Measurements from ENCODE around the gene PBLD.
"Not testable (repeated sequence)": the region's sequence is repeated elsewhere in the genome, so short reads cannot be mapped to it uniquely, and the experiment has no call there.

PBLD gene

DNA sequence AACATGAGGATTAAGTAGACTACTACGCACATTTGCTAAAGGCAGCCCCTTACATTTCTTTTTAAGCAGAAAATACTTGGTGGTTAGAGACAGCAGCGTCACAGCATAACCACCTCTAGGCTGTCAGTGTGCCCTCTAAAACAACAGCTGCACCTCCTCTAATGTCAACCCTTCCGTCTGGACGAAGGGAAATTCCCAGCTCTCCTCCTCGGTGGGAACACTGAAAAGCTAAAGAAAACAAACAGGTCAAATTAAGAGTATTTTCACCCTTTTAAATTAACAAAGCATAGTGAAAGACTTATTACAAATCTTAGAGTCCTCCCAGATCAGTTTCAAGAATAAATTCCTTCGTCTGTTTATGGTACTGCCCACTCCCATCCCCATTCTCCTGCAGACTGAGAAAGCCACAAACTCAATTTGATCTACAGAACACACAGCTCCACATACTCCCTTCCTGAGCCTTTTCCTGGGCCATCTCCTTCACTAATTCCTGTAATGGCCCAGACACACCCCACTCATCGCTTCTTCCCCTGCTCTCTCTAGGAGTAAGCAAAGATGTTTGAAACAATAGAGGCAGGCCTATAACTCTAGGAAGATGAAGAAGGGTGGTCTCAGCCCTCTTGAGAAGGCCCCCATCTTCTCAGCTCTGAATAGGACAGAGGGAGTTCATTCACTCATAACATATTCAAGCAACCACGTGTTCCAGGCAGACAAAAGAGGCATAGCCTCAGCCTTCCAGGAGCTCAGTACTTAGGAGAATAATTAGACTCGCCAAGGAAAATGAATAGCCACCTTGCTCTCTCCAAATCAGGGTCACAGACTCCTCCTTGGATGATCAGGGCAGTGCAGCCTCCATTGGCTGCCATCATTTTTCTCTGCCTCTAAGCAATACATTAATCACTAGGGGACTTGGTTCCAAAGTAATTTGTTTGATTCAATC is 48.4 kb downstream of the PBLD start:
- Histone ChIP-seq H3K27me3 (ENCODE audit: control insufficient read depth in 1 of 2, insufficient read depth in 2 of 2, low read length in 2 of 2) (no peaks in the 10 kb centered on the region), H3K27ac (ENCODE audit: low read depth, low read length) (no peak overlapping the region), H3K4me3 (ENCODE audit: low read depth in 1 of 2, low read length in 2 of 2) (no peak overlapping the region), H3K9ac (ENCODE audit: low read depth in 1 of 2, low read length in 2 of 2) (no peak overlapping the region), H3K9me3 (ENCODE audit: control insufficient read depth in 1 of 2, low read length in 2 of 2) (no peaks in the 10 kb centered on the region), H3K4me1 (ENCODE audit: control insufficient read depth in 1 of 2, insufficient read depth in 2 of 2, low read length in 2 of 2) (no peaks in the 10 kb centered on the region), H3K36me3 (ENCODE audit: control insufficient read depth in 1 of 2, insufficient read depth in 2 of 2, low read length in 2 of 2) (peaks cover 14 to 46% of the 10 kb centered on the region in 2 donors)

- H3K9ac ChIP-seq (ENCODE audit: low read depth in 1 of 2, low read length in 2 of 2): no peak overlapping the region
- peaks cover 4 to 10% of the 10 kb centered on the region in 2 donors for H3K9me3 ChIP-seq (ENCODE audit: control insufficient read depth in 1 of 2, low read length in 2 of 2)
- H3K36me3 ChIP-seq (ENCODE audit: control insufficient read depth in 1 of 2, insufficient read depth in 2 of 2, low read length in 2 of 2): peaks cover 5 to 24% of the 10 kb centered on the region in 2 donors
- H3K27ac ChIP-seq (ENCODE audit: low read depth, low read length): no peak overlapping the region
- H3K4me3 ChIP-seq (ENCODE audit: low read depth in 1 of 2, low read length in 2 of 2): no peak overlapping the region
- no peaks in the 10 kb centered on the region for H3K27me3 ChIP-seq (ENCODE audit: control insufficient read depth in 1 of 2, insufficient read depth in 2 of 2, low read length in 2 of 2)
- no peaks in the 10 kb centered on the region for H3K4me1 ChIP-seq (ENCODE audit: control insufficient read depth in 1 of 2, insufficient read depth in 2 of 2, low read length in 2 of 2)
Observed at GRCh38 chr10:68280758-68281157, 52.0 kb downstream of the PBLD start.

DNA sequence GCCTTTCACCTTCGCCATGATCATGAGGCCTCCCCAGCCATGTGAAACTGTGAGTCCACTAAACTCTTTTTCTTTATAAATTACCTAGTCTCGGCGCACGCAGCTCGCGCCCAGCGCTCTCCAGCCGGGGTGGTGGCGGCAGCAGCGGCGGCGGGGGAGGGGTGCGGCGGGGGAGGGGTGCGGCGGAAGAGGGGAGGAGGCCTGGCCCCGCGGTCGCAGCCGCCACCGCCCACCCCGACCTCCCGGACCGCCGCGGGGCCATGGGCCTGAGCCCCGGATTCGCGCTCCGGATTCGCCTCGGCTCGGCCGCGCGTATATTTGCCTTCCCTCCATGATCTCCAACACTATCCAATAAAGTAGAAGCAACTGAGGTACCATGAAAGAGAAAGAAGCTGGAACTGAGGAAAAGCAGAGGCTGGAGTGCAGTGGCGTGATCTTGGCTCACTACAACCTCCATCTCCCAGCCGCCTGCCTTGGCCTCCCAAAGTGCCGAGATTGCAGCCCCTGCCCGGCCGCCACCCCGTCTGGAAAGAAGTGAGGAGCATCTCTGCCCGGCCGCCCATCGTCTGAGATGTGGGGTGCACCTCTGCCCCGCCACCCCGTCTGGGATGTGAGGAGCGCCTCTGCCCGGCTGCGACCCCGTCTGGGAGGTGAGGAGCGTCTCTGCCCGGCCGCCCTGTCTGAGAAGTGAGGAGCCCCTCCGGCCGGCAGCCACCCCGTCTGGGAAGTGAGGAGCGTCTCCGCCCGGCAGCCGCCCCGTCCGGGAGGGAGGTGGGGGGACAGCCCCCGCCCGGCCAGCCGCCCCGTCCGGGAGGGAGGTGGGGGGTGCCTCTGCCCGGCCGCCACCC is 53.6 kb downstream of the PBLD start:
- not testable (repeated sequence) for H3K27me3 ChIP-seq (ENCODE audit: control insufficient read depth in 1 of 2, insufficient read depth in 2 of 2, low read length in 2 of 2); H3K4me1 ChIP-seq (ENCODE audit: control insufficient read depth in 1 of 2, insufficient read depth in 2 of 2, low read length in 2 of 2); H3K9ac ChIP-seq (ENCODE audit: low read depth in 1 of 2, low read length in 2 of 2); H3K4me3 ChIP-seq (ENCODE audit: low read depth in 1 of 2, low read length in 2 of 2); H3K27ac ChIP-seq (ENCODE audit: low read depth, low read length)
- Histone ChIP-seq H3K36me3 (ENCODE audit: control insufficient read depth in 1 of 2, insufficient read depth in 2 of 2, low read length in 2 of 2) (peaks cover 0 to 12% of the 10 kb centered on the region in 2 donors), H3K9me3 (ENCODE audit: control insufficient read depth in 1 of 2, low read length in 2 of 2) (peaks cover 4 to 10% of the 10 kb centered on the region in 2 donors)

GRCh38 chr10:68277814-68278213 is 54.9 kb downstream of the PBLD start:
- H3K9ac ChIP-seq (ENCODE audit: low read depth in 1 of 2, low read length in 2 of 2); H3K36me3 ChIP-seq (ENCODE audit: control insufficient read depth in 1 of 2, insufficient read depth in 2 of 2, low read length in 2 of 2); H3K27me3 ChIP-seq (ENCODE audit: control insufficient read depth in 1 of 2, insufficient read depth in 2 of 2, low read length in 2 of 2); H3K4me1 ChIP-seq (ENCODE audit: control insufficient read depth in 1 of 2, insufficient read depth in 2 of 2, low read length in 2 of 2); H3K4me3 ChIP-seq (ENCODE audit: low read depth in 1 of 2, low read length in 2 of 2); H3K27ac ChIP-seq (ENCODE audit: low read depth, low read length): not testable (repeated sequence)
- H3K9me3 ChIP-seq (ENCODE audit: control insufficient read depth in 1 of 2, low read length in 2 of 2): peaks cover 4 to 10% of the 10 kb centered on the region in 2 donors

GRCh38 chr10:68276224-68276623 is 56.5 kb downstream of the PBLD start:
- H3K9me3 ChIP-seq (ENCODE audit: control insufficient read depth in 1 of 2, low read length in 2 of 2): peaks cover 4 to 10% of the 10 kb centered on the region in 2 donors
- no peaks in the 10 kb centered on the region for H3K36me3 ChIP-seq (ENCODE audit: control insufficient read depth in 1 of 2, insufficient read depth in 2 of 2, low read length in 2 of 2)
- H3K4me1 ChIP-seq (ENCODE audit: control insufficient read depth in 1 of 2, insufficient read depth in 2 of 2, low read length in 2 of 2): no peaks in the 10 kb centered on the region

GRCh38 chr10:68275600-68276126 is 57.1 kb downstream of the PBLD start:
- no peak overlapping the region for H3K4me3 ChIP-seq (ENCODE audit: low read depth in 1 of 2, low read length in 2 of 2)
- no peaks in the 10 kb centered on the region for H3K27me3 ChIP-seq (ENCODE audit: control insufficient read depth in 1 of 2, insufficient read depth in 2 of 2, low read length in 2 of 2)
- H3K9ac ChIP-seq (ENCODE audit: low read depth in 1 of 2, low read length in 2 of 2): no peak overlapping the region
- no peaks in the 10 kb centered on the region for H3K4me1 ChIP-seq (ENCODE audit: control insufficient read depth in 1 of 2, insufficient read depth in 2 of 2, low read length in 2 of 2)
- no peak overlapping the region for H3K27ac ChIP-seq (ENCODE audit: low read depth, low read length)
- peaks cover 4 to 10% of the 10 kb centered on the region in 2 donors for H3K9me3 ChIP-seq (ENCODE audit: control insufficient read depth in 1 of 2, low read length in 2 of 2)
- H3K36me3 ChIP-seq (ENCODE audit: control insufficient read depth in 1 of 2, insufficient read depth in 2 of 2, low read length in 2 of 2): no peaks in the 10 kb centered on the region

More at GRCh38 chr10:68276224-68276623, 56.5 kb downstream of the PBLD start:
- no peak overlapping the region for H3K4me3 ChIP-seq (ENCODE audit: low read depth in 1 of 2, low read length in 2 of 2)
- H3K9ac ChIP-seq (ENCODE audit: low read depth in 1 of 2, low read length in 2 of 2): no peak overlapping the region
- H3K27ac ChIP-seq (ENCODE audit: low read depth, low read length): no peak overlapping the region
- H3K27me3 ChIP-seq (ENCODE audit: control insufficient read depth in 1 of 2, insufficient read depth in 2 of 2, low read length in 2 of 2): no peaks in the 10 kb centered on the region

GRCh38 chr10:68272833-68273232 is 59.9 kb downstream of the PBLD start:
- Histone ChIP-seq H3K36me3 (ENCODE audit: control insufficient read depth in 1 of 2, insufficient read depth in 2 of 2, low read length in 2 of 2) (no peaks in the 10 kb centered on the region), H3K9ac (ENCODE audit: low read depth in 1 of 2, low read length in 2 of 2) (no peak overlapping the region), H3K4me1 (ENCODE audit: control insufficient read depth in 1 of 2, insufficient read depth in 2 of 2, low read length in 2 of 2) (no peaks in the 10 kb centered on the region), H3K27me3 (ENCODE audit: control insufficient read depth in 1 of 2, insufficient read depth in 2 of 2, low read length in 2 of 2) (no peaks in the 10 kb centered on the region), H3K9me3 (ENCODE audit: control insufficient read depth in 1 of 2, low read length in 2 of 2) (peaks cover 4 to 5% of the 10 kb centered on the region in 2 donors), H3K27ac (ENCODE audit: low read depth, low read length) (no peak overlapping the region), H3K4me3 (ENCODE audit: low read depth in 1 of 2, low read length in 2 of 2) (no peak overlapping the region)

GRCh38 chr10:68271196-68271882 is 61.4 kb downstream of the PBLD start:
- no peak overlapping the region for H3K9ac ChIP-seq (ENCODE audit: low read depth in 1 of 2, low read length in 2 of 2)
- H3K27me3 ChIP-seq (ENCODE audit: control insufficient read depth in 1 of 2, insufficient read depth in 2 of 2, low read length in 2 of 2): no peaks in the 10 kb centered on the region
- no peaks in the 10 kb centered on the region for H3K4me1 ChIP-seq (ENCODE audit: control insufficient read depth in 1 of 2, insufficient read depth in 2 of 2, low read length in 2 of 2)
- H3K27ac ChIP-seq (ENCODE audit: low read depth, low read length): no peak overlapping the region
- no peak overlapping the region for H3K4me3 ChIP-seq (ENCODE audit: low read depth in 1 of 2, low read length in 2 of 2)
- H3K9me3 ChIP-seq (ENCODE audit: control insufficient read depth in 1 of 2, low read length in 2 of 2): no peaks in the 10 kb centered on the region
- no peaks in the 10 kb centered on the region for H3K36me3 ChIP-seq (ENCODE audit: control insufficient read depth in 1 of 2, insufficient read depth in 2 of 2, low read length in 2 of 2)

DNA sequence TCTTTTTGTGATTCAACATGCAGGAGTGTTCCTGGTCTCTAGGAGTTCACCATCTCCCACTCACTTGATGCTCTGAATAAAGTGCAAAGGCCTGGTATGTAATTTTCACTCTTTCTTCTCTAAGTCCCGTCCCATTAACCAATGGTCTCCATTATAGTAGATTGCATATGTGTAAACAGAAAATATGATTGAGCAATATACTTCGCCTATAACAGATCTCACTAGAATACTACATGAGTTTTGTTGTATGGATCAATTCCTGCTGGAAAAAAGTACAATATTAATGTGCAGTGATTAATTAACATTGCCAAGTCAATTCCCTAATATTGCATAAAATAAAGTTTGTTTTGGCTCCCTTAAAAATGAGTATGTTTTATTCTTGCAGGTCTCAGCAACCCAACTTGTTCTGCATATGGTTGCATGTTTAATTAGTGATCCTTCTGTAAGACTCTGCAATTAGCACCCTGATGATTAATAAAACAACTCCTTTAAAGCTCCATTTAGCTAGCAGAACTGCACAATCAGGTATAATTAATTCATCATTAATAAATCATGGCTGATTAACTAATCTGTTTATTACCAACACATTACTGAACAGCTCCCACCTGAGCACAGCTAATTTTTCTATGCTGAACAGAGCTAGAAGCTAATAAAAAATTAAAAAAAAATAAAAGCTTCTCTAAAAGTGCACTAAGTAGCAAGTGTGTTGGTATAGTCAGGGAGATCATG is 63.0 kb downstream of the PBLD start:
- no peaks in the 10 kb centered on the region for H3K27me3 ChIP-seq (ENCODE audit: control insufficient read depth in 1 of 2, insufficient read depth in 2 of 2, low read length in 2 of 2)
- peaks cover 0 to 5% of the 10 kb centered on the region in 2 donors for H3K9me3 ChIP-seq (ENCODE audit: control insufficient read depth in 1 of 2, low read length in 2 of 2)
- no peak overlapping the region for H3K9ac ChIP-seq (ENCODE audit: low read depth in 1 of 2, low read length in 2 of 2)
- H3K4me3 ChIP-seq (ENCODE audit: low read depth in 1 of 2, low read length in 2 of 2): no peak overlapping the region
- no peak overlapping the region for H3K27ac ChIP-seq (ENCODE audit: low read depth, low read length)
- no peaks in the 10 kb centered on the region for H3K4me1 ChIP-seq (ENCODE audit: control insufficient read depth in 1 of 2, insufficient read depth in 2 of 2, low read length in 2 of 2)
- H3K36me3 ChIP-seq (ENCODE audit: control insufficient read depth in 1 of 2, insufficient read depth in 2 of 2, low read length in 2 of 2): no peaks in the 10 kb centered on the region
